IMR-90 (cell line): ENCODE data around the gene USP16.

Experiments
- CTCF ChIP-seq: conservative IDR thresholded peaks from 2 replicates; pipeline ENCODE4 v1.5.1; 2012; ENCODE audit warnings: mild to moderate bottlenecking, low read depth, low read length, improper control_type of control experiment
- POLR2A ChIP-seq: IDR thresholded peaks from 2 replicates; pipeline ENCODE4 v1.6.1; 2012; ENCODE audit warnings: mild to moderate bottlenecking, low read depth, low read length
- RAD21 ChIP-seq: IDR thresholded peaks from 2 replicates; pipeline ENCODE4 v1.6.1; 2012; ENCODE audit warnings: low read length, improper control_type of control experiment
- RCOR1 ChIP-seq: IDR thresholded peaks from 2 replicates; pipeline ENCODE4 v1.6.1; 2012; ENCODE audit warnings: mild to moderate bottlenecking, low read length, improper control_type of control experiment; ENCODE audit not compliant: insufficient replicate concordance
- USF2 ChIP-seq: fragments of 150-350 bp; IDR thresholded peaks from 2 replicates; pipeline ENCODE4 v1.6.1; 2017; ENCODE audit warnings: mild to moderate bottlenecking, antibody characterized with exemption, low read length, low read depth

- TF ChIP-seq CTCF = no peak
- TF ChIP-seq POLR2A = no peak
- TF ChIP-seq USF2 = no peak
- TF ChIP-seq RCOR1 = no peak
- no peak for TF ChIP-seq RAD21
These were observed 5.1 kb downstream of the USP16 start for GRCh38 chr21:29029524-29029923.
